ENCODE measurements around the gene SGK1.

DNA sequence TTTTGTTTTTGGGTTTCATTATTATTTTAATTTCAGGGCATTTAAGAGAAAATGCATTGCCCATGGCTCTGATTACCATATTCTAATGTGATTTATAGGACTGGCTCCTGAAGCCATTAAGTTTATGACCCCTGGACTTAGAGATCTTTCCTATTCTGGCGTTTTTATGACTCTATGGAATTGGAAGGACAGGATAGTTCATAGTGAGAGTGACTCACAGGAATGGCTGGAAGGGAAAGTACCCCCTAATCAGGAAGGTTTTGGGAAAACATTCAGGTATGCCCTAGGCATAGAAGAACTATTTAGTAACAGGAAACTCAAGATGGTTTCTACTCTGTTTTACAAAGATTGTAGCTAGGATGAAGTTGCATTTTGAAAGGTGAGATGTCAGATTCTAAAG is 156.9 kb downstream of the SGK1 start:
- TF ChIP-seq, protein P1, sequence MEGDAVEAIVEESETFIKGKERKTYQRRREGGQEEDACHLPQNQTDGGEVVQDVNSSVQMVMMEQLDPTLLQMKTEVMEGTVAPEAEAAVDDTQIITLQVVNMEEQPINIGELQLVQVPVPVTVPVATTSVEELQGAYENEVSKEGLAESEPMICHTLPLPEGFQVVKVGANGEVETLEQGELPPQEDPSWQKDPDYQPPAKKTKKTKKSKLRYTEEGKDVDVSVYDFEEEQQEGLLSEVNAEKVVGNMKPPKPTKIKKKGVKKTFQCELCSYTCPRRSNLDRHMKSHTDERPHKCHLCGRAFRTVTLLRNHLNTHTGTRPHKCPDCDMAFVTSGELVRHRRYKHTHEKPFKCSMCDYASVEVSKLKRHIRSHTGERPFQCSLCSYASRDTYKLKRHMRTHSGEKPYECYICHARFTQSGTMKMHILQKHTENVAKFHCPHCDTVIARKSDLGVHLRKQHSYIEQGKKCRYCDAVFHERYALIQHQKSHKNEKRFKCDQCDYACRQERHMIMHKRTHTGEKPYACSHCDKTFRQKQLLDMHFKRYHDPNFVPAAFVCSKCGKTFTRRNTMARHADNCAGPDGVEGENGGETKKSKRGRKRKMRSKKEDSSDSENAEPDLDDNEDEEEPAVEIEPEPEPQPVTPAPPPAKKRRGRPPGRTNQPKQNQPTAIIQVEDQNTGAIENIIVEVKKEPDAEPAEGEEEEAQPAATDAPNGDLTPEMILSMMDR (optimal IDR thresholded peaks at IDR 0.05 in 1 of 3, IDR thresholded peaks at IDR 0.05 in 1 of 3, conservative IDR thresholded peaks at IDR 0.05 in 1 of 3; ENCODE audit: extremely low read depth in 1 of 3, insufficient read depth in 2 of 3, low read length in 3 of 3) = no peak
- TF ChIP-seq EZH2 (IDR thresholded peaks at IDR 0.05; ENCODE audit: low read length) = no peak

Data from keratinocyte (primary cell).